Measurements from ENCODE around the gene STIMATE. TPM values are rescaled to one million over a fixed set of nuclear protein-coding genes. Genes with fewer than 3 reads are reported as not detected.

STIMATE gene
- total and polyA plus RNA-seq, 2 experiments from 2014 or later: 11.2 to 23.6 TPM

- Histone ChIP-seq H3K4me3 (no peak overlapping the region), H3K79me2 (replicated peaks; ENCODE audit: insufficient read depth) (no peaks in the 10 kb centered on the region), H3F3A (replicated peaks; ENCODE audit: low read depth) (no peaks in the 10 kb centered on the region), H4K20me1 (replicated peaks; ENCODE audit: insufficient read depth) (no peaks in the 10 kb centered on the region), H3K27ac (ENCODE audit: low read depth) (no peak overlapping the region), H3K27me3 (ENCODE audit: insufficient read depth) (no peaks in the 10 kb centered on the region), H3K9me2 (ENCODE audit: insufficient read depth) (no peaks in the 10 kb centered on the region), H3K4me2 (no peak overlapping the region), H3K36me3 (ENCODE audit: insufficient read depth) (no peaks in the 10 kb centered on the region), H3K4me1 (ENCODE audit: insufficient read depth) (no peaks in the 10 kb centered on the region), H2AFZ (no peak overlapping the region)
- no peaks in the 10 kb centered on the region for H3K9me3 Mint-ChIP-seq
- no peak for ATAC-seq
- TF ChIP-seq JUNB (IDR thresholded peaks at IDR 0.05; ENCODE audit: unreplicated experiment) (no peak), ZNF114 (CRISPR knock-in tag; IDR thresholded peaks at IDR 0.05) (no peak), CREB1 (CRISPR knock-in tag; IDR thresholded peaks at IDR 0.05; ENCODE audit: low read depth) (no peak), CTCF (conservative IDR thresholded peaks at IDR 0.05; ENCODE audit: low read depth in 2 of 2) (no peak), ZNF331 (CRISPR knock-in tag; IDR thresholded peaks at IDR 0.05; ENCODE audit: low read depth) (no peak), POLR2AphosphoS5 (IDR thresholded peaks at IDR 0.05; ENCODE audit: low read depth) (no peak)
- TF ChIP-seq, protein P1, sequence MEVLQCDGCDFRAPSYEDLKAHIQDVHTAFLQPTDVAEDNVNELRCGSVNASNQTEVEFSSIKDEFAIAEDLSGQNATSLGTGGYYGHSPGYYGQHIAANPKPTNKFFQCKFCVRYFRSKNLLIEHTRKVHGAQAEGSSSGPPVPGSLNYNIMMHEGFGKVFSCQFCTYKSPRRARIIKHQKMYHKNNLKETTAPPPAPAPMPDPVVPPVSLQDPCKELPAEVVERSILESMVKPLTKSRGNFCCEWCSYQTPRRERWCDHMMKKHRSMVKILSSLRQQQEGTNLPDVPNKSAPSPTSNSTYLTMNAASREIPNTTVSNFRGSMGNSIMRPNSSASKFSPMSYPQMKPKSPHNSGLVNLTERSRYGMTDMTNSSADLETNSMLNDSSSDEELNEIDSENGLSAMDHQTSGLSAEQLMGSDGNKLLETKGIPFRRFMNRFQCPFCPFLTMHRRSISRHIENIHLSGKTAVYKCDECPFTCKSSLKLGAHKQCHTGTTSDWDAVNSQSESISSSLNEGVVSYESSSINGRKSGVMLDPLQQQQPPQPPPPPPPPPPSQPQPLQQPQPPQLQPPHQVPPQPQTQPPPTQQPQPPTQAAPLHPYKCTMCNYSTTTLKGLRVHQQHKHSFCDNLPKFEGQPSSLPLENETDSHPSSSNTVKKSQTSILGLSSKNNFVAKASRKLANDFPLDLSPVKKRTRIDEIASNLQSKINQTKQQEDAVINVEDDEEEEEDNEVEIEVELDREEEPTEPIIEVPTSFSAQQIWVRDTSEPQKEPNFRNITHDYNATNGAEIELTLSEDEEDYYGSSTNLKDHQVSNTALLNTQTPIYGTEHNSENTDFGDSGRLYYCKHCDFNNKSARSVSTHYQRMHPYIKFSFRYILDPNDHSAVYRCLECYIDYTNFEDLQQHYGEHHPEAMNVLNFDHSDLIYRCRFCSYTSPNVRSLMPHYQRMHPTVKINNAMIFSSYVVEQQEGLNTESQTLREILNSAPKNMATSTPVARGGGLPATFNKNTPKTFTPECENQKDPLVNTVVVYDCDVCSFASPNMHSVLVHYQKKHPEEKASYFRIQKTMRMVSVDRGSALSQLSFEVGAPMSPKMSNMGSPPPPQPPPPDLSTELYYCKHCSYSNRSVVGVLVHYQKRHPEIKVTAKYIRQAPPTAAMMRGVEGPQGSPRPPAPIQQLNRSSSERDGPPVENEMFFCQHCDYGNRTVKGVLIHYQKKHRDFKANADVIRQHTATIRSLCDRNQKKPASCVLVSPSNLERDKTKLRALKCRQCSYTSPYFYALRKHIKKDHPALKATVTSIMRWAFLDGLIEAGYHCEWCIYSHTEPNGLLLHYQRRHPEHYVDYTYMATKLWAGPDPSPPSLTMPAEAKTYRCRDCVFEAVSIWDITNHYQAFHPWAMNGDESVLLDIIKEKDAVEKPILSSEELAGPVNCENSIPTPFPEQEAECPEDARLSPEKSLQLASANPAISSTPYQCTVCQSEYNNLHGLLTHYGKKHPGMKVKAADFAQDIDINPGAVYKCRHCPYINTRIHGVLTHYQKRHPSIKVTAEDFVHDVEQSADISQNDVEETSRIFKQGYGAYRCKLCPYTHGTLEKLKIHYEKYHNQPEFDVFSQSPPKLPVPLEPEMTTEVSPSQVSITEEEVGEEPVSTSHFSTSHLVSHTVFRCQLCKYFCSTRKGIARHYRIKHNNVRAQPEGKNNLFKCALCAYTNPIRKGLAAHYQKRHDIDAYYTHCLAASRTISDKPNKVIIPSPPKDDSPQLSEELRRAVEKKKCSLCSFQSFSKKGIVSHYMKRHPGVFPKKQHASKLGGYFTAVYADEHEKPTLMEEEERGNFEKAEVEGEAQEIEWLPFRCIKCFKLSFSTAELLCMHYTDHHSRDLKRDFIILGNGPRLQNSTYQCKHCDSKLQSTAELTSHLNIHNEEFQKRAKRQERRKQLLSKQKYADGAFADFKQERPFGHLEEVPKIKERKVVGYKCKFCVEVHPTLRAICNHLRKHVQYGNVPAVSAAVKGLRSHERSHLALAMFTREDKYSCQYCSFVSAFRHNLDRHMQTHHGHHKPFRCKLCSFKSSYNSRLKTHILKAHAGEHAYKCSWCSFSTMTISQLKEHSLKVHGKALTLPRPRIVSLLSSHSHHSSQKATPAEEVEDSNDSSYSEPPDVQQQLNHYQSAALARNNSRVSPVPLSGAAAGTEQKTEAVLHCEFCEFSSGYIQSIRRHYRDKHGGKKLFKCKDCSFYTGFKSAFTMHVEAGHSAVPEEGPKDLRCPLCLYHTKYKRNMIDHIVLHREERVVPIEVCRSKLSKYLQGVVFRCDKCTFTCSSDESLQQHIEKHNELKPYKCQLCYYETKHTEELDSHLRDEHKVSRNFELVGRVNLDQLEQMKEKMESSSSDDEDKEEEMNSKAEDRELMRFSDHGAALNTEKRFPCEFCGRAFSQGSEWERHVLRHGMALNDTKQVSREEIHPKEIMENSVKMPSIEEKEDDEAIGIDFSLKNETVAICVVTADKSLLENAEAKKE (CRISPR knock-in tag; IDR thresholded peaks at IDR 0.05): no peak
- TF ChIP-seq, protein P2, sequence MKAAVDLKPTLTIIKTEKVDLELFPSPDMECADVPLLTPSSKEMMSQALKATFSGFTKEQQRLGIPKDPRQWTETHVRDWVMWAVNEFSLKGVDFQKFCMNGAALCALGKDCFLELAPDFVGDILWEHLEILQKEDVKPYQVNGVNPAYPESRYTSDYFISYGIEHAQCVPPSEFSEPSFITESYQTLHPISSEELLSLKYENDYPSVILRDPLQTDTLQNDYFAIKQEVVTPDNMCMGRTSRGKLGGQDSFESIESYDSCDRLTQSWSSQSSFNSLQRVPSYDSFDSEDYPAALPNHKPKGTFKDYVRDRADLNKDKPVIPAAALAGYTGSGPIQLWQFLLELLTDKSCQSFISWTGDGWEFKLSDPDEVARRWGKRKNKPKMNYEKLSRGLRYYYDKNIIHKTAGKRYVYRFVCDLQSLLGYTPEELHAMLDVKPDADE (IDR thresholded peaks at IDR 0.05): no peak
- TF ChIP-seq, protein P3, sequence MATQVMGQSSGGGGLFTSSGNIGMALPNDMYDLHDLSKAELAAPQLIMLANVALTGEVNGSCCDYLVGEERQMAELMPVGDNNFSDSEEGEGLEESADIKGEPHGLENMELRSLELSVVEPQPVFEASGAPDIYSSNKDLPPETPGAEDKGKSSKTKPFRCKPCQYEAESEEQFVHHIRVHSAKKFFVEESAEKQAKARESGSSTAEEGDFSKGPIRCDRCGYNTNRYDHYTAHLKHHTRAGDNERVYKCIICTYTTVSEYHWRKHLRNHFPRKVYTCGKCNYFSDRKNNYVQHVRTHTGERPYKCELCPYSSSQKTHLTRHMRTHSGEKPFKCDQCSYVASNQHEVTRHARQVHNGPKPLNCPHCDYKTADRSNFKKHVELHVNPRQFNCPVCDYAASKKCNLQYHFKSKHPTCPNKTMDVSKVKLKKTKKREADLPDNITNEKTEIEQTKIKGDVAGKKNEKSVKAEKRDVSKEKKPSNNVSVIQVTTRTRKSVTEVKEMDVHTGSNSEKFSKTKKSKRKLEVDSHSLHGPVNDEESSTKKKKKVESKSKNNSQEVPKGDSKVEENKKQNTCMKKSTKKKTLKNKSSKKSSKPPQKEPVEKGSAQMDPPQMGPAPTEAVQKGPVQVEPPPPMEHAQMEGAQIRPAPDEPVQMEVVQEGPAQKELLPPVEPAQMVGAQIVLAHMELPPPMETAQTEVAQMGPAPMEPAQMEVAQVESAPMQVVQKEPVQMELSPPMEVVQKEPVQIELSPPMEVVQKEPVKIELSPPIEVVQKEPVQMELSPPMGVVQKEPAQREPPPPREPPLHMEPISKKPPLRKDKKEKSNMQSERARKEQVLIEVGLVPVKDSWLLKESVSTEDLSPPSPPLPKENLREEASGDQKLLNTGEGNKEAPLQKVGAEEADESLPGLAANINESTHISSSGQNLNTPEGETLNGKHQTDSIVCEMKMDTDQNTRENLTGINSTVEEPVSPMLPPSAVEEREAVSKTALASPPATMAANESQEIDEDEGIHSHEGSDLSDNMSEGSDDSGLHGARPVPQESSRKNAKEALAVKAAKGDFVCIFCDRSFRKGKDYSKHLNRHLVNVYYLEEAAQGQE (IDR thresholded peaks at IDR 0.05; ENCODE audit: unreplicated experiment): no peak
- no peak overlapping the region for H3K27ac Mint-ChIP-seq
- no peaks in the 10 kb centered on the region for H3K4me1 Mint-ChIP-seq
- peaks cover 2% of the 10 kb centered on the region for H3K27me3 Mint-ChIP-seq (ENCODE audit: insufficient read depth, low read depth, poor library complexity)
- no peak for DNase-seq (ENCODE audit: low spot score)
- peaks cover 28% of the 10 kb centered on the region; the same call in 2 of the 3 replicates for H3K36me3 Mint-ChIP-seq (ENCODE audit: low read depth)
- H3K4me3 Mint-ChIP-seq: no peak overlapping the region
Measured at GRCh38 chr3:52917044-52917443, 19.7 kb upstream of the STIMATE start.

Data from GM23338 (cell line).